Mesendoderm (in vitro differentiated cells): ENCODE results near the gene ZCWPW1.

Experiments
- DNase-seq: peaks from one replicate; pipeline ENCODE4 v3.0.0; 2013
- H2AK5ac ChIP-seq: 2 replicates; pipeline ENCODE4 v1.6.1; 2013; ENCODE audit warnings: low read length, inconsistent platforms
- H2BK120ac ChIP-seq: 2 replicates; pipeline ENCODE4 v1.6.1; 2013; ENCODE audit warnings: low read depth, mild to moderate bottlenecking, low read length, moderate library complexity, mixed read lengths
- H2BK15ac ChIP-seq: replicated peaks from 2 replicates; pipeline ENCODE4 v1.6.1; 2013; ENCODE audit warnings: low read depth, mild to moderate bottlenecking, moderate library complexity
- H2BK5ac ChIP-seq: 2 replicates; pipeline ENCODE4 v1.6.1; 2013; ENCODE audit warnings: low read length, inconsistent platforms
- H3K18ac ChIP-seq: 2 replicates; pipeline ENCODE4 v1.6.1; 2013; ENCODE audit warnings: mild to moderate bottlenecking, low read length, mixed read lengths
- H3K23ac ChIP-seq: one replicate; pipeline ENCODE4 v1.6.1; 2013; ENCODE audit warnings: low read length
- H3K27ac ChIP-seq: 2 replicates; pipeline ENCODE4 v1.5.1; 2013; ENCODE audit warnings: low read depth, mild to moderate bottlenecking, inconsistent platforms, low read length, moderate library complexity
- H3K27me3 ChIP-seq: 2 replicates; pipeline ENCODE4 v1.6.1; 2013; ENCODE audit warnings: low read length, control low read depth, mild to moderate bottlenecking, inconsistent platforms; ENCODE audit not compliant: insufficient read depth, poor library complexity
- H3K36me3 ChIP-seq: 2 replicates; pipeline ENCODE4 v1.6.1; 2013; ENCODE audit warnings: low read length, inconsistent platforms; ENCODE audit not compliant: control insufficient read depth, insufficient read depth
- H3K4ac ChIP-seq: one replicate; pipeline ENCODE4 v1.6.1; 2013; ENCODE audit warnings: low read depth, mild to moderate bottlenecking, low read length, moderate library complexity
- H3K4me1 ChIP-seq: 2 replicates; pipeline ENCODE4 v1.6.1; 2013; ENCODE audit warnings: low read depth, low read length, inconsistent platforms; ENCODE audit not compliant: control insufficient read depth
- H3K4me2 ChIP-seq: 2 replicates; pipeline ENCODE4 v1.6.1; 2013; ENCODE audit warnings: low read length
- H3K4me3 ChIP-seq: 2 replicates; pipeline ENCODE4 v1.5.1; 2013; ENCODE audit warnings: mild to moderate bottlenecking, low read length
- H3K56ac ChIP-seq: one replicate; pipeline ENCODE4 v1.6.1; 2013; ENCODE audit warnings: low read length
- H3K79me1 ChIP-seq: 2 replicates; pipeline ENCODE4 v1.6.1; 2013; ENCODE audit warnings: low read length, inconsistent platforms
- H3K79me2 ChIP-seq: 2 replicates; pipeline ENCODE4 v1.6.1; 2013; ENCODE audit warnings: mild to moderate bottlenecking, low read length; ENCODE audit not compliant: control insufficient read depth, insufficient read depth
- H3K9ac ChIP-seq: 2 replicates; pipeline ENCODE4 v1.6.1; 2013; ENCODE audit warnings: low read length, inconsistent platforms
- H4K5ac ChIP-seq: one replicate; pipeline ENCODE4 v1.6.1; 2013; ENCODE audit warnings: low read length
- H4K8ac ChIP-seq: one replicate; pipeline ENCODE4 v1.6.1; 2013; ENCODE audit warnings: low read depth, mild to moderate bottlenecking, control low read depth, low read length, moderate library complexity
- WGBS: extraction: QIAGEN DNeasy Blood & Tissue Kit; methylation state at CpG from one replicate; pipeline ENCODE4 v1.1.7; 2013; ENCODE audit warnings: low lambda C conversion rate, missing lambda C conversion rate; ENCODE audit not compliant: insufficient coverage; ENCODE audit errors: extremely low coverage; 5-methylcytosine and 5-hydroxymethylcytosine counted together

Gene ZCWPW1

DNA sequence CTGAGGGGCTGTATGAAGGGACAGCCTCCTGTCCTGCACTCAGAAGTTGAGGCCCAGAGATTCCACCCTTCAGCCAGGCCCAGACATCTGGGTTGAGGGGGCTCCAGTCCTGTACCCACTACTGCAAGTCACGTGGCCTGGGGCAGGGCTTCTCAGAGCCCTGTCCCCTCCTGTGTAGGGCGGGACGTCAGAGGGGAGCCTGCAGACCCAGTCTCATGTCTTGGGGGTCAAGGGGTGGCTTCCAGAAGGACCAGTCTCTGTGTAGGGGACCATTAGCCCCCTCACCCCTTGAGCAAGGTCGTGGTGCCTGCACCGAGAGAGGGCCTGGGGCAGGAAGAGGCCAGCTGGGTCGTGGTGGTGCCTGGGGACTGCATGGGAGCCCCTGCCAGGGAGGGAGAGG, 55.8 kb downstream of the ZCWPW1 start:
- Histone ChIP-seq H3K4me1 (no peaks in the 10 kb centered on the region), H2BK5ac (no peak overlapping the region), H4K5ac (no peak overlapping the region), H2BK120ac (no peak overlapping the region), H3K79me2 (no peaks in the 10 kb centered on the region), H3K9ac (no peak overlapping the region), H3K23ac (no peak overlapping the region), H4K8ac (no peak overlapping the region), H3K79me1 (no peaks in the 10 kb centered on the region), H3K36me3 (no peaks in the 10 kb centered on the region), H3K4me3 (no peak overlapping the region), H3K18ac (no peak overlapping the region), H2BK15ac (no peak overlapping the region), H3K56ac (no peak overlapping the region), H3K27me3 (no peaks in the 10 kb centered on the region), H3K4ac (no peak overlapping the region), H3K4me2 (no peak overlapping the region), H3K27ac (no peak overlapping the region), H2AK5ac (no peak overlapping the region)
- no CpG with 5 or more reads among the region's 6 CpGs for WGBS
- no peak for DNase-seq

DNA sequence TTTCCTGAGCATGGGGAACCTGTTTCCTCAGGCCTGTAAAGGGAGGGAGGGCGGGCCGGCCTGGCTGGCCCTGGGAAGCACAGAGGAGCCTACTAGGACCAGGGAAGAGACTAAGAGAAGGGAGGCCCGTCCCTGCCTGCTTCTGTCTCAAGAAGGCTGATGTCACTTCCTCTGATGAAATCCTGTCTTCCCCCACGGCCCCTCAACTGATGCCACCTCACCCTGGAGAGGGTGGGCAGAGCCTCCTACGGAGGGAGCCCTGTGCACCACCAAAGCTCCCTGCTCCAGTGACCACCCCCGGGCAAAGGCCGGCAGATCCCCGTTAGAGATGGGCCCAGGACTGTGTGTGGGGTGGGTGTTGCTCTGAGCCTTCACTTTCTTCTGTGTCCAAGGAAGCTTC, 56.2 kb downstream of the ZCWPW1 start:
- H4K8ac ChIP-seq: no peak overlapping the region
- H3K9ac ChIP-seq: no peak overlapping the region
- no peak overlapping the region for H3K4me3 ChIP-seq
- H3K79me1 ChIP-seq: no peaks in the 10 kb centered on the region
- peak; percentile 47 for DNase-seq
- H3K56ac ChIP-seq: no peak overlapping the region
- no peak overlapping the region for H3K23ac ChIP-seq
- H3K4ac ChIP-seq: no peak overlapping the region
- H2BK5ac ChIP-seq: no peak overlapping the region
- no peaks in the 10 kb centered on the region for H3K27me3 ChIP-seq
- H3K18ac ChIP-seq: no peak overlapping the region
- no peak overlapping the region for H3K27ac ChIP-seq
- WGBS: no CpG with 5 or more reads among the region's 8 CpGs
- no peak overlapping the region for H3K4me2 ChIP-seq
- no peak overlapping the region for H2BK15ac ChIP-seq
- no peak overlapping the region for H2AK5ac ChIP-seq
- no peaks in the 10 kb centered on the region for H3K4me1 ChIP-seq
- H4K5ac ChIP-seq: no peak overlapping the region
- H3K79me2 ChIP-seq: no peaks in the 10 kb centered on the region
- no peaks in the 10 kb centered on the region for H3K36me3 ChIP-seq
- H2BK120ac ChIP-seq: no peak overlapping the region

DNA sequence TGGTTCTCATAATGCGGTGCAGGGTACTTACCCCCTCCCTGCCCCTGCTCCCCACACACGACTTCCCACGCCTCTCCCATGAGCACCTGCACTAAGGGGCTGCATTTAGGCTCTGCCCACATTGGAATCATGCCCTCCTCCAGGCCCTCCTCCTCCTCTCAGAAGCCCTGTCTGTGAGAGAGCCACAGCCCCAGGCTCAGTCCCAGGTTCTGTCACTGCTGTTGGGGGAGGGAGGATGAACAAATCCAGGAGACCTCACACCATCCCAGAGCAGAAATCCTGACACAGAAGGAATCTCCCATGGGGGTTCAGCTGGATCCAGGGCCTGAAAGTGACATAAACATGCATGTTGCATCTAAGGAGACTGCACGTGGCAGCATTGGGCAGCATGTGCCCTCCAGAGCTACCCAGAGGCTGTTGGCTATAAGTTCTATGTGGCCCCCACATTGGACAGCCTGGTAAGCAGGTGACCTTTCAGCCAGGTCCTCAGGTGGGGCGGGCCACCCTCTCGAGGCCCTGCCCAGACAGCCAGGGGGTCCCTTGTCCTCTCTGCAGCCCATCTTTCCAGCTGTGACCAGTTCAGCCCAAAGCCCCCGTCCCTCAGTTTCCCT, 56.8 kb downstream of the ZCWPW1 start:
- Histone ChIP-seq H3K4me3 (no peak overlapping the region), H3K4me2 (no peak overlapping the region), H3K27ac (no peak overlapping the region)

DNA sequence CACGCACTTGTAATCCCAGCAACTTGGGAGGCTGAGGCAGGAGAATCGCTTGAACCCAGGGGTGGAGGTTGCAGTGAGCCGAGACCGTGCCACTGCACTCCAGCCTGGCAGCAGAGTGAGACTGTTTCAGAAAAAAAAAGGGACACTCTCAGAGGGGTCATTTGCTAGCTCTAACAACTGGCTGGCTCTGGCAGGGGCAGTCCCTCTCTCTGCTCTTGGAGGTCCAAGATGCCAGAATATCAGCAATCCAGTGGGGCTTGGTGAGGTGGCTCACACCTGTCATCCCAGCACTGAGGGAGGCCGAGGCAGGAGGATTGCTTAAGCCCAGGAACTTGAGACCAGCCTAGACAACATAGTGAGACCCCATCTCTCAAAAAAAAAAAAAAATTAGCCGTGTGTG, 57.8 kb downstream of the ZCWPW1 start:
- H2BK5ac ChIP-seq: no peak overlapping the region
- H3K4me1 ChIP-seq: no peaks in the 10 kb centered on the region
- no peaks in the 10 kb centered on the region for H3K79me2 ChIP-seq
- no peaks in the 10 kb centered on the region for H3K36me3 ChIP-seq
- no peak overlapping the region for H3K4me2 ChIP-seq
- H2BK15ac ChIP-seq: no peak overlapping the region
- H2BK120ac ChIP-seq: no peak overlapping the region
- no peak overlapping the region for H3K23ac ChIP-seq
- H4K8ac ChIP-seq: no peak overlapping the region
- H3K27ac ChIP-seq: no peak overlapping the region
- no peak overlapping the region for H3K56ac ChIP-seq
- H3K9ac ChIP-seq: no peak overlapping the region
- H3K27me3 ChIP-seq: no peaks in the 10 kb centered on the region
- no peak overlapping the region for H3K4me3 ChIP-seq
- no peak overlapping the region for H3K18ac ChIP-seq
- WGBS: no CpG with 5 or more reads among the region's 6 CpGs
- H2AK5ac ChIP-seq: no peak overlapping the region
- no peaks in the 10 kb centered on the region for H3K79me1 ChIP-seq
- DNase-seq: no peak
- H3K4ac ChIP-seq: no peak overlapping the region
- no peak overlapping the region for H4K5ac ChIP-seq

More for the DNA sequence above, 56.8 kb downstream of the ZCWPW1 start:
- H2BK120ac ChIP-seq: no peak overlapping the region
- H3K79me2 ChIP-seq: no peaks in the 10 kb centered on the region
- no peaks in the 10 kb centered on the region for H3K4me1 ChIP-seq
- peak; percentile 24 for DNase-seq
- H3K79me1 ChIP-seq: no peaks in the 10 kb centered on the region
- H3K18ac ChIP-seq: no peak overlapping the region
- H3K9ac ChIP-seq: no peak overlapping the region
- H2BK5ac ChIP-seq: no peak overlapping the region
- no CpG with 5 or more reads among the region's 7 CpGs for WGBS
- no peak overlapping the region for H3K56ac ChIP-seq
- H3K36me3 ChIP-seq: no peaks in the 10 kb centered on the region
- no peak overlapping the region for H2AK5ac ChIP-seq
- no peak overlapping the region for H3K23ac ChIP-seq
- no peak overlapping the region for H4K5ac ChIP-seq
- H3K27me3 ChIP-seq: no peaks in the 10 kb centered on the region
- no peak overlapping the region for H3K4ac ChIP-seq
- H4K8ac ChIP-seq: no peak overlapping the region
- H2BK15ac ChIP-seq: no peak overlapping the region

DNA sequence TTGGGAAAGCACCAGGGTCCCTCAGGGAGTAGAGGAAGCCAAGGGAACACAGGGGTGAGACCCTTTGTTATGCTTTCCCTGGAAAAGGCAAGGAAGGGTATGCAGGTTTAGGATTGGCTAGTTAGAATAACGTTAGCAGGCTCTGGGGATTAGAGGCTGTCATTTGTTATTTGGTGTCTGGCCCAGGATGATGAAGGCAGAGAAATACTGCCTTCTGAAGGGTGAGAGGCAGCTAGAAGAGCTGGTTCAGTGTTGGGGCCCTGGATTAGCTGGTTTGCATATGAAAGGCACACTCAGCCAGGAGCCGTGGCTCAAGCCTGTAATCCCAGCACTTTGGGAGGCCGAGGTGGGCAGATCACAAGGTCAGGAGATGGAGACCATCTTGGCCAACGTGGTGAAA, 58.2 kb downstream of the ZCWPW1 start:
- no peak overlapping the region for H4K5ac ChIP-seq
- H3K79me1 ChIP-seq: no peaks in the 10 kb centered on the region
- H3K18ac ChIP-seq: no peak overlapping the region
- H3K23ac ChIP-seq: no peak overlapping the region
- H3K36me3 ChIP-seq: no peaks in the 10 kb centered on the region
- no peak overlapping the region for H2BK15ac ChIP-seq
- peak; percentile 47 for DNase-seq
- H3K4me2 ChIP-seq: no peak overlapping the region
- no peak overlapping the region for H2AK5ac ChIP-seq
- no peak overlapping the region for H2BK5ac ChIP-seq
- no peaks in the 10 kb centered on the region for H3K27me3 ChIP-seq
- no peaks in the 10 kb centered on the region for H3K79me2 ChIP-seq
- no peaks in the 10 kb centered on the region for H3K4me1 ChIP-seq
- H3K27ac ChIP-seq: no peak overlapping the region
- no peak overlapping the region for H4K8ac ChIP-seq
- whole genome bisulfite sequencing: no CpG with 5 or more reads among the region's 4 CpGs
- no peak overlapping the region for H3K4me3 ChIP-seq
- no peak overlapping the region for H3K56ac ChIP-seq
- no peak overlapping the region for H2BK120ac ChIP-seq
- no peak overlapping the region for H3K4ac ChIP-seq
- H3K9ac ChIP-seq: no peak overlapping the region

DNA sequence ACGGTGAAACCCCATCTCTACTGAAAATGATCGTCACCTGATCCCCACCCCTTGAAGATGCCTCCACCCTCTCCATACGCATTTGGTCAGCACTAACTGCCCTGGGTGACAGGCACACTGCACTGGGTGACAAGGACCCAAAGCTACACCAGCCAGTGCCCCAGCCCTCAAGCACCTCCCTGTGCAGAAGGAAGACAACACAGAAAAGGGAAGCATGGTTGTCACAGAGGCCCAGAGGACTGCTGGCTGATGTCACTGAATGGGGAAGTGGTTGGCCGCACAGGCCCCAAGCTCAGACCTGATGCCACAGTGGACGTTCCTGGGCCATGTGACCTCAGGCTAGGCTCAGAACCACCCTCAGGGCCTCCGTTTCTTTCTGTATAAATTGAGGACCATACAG, 59.4 kb downstream of the ZCWPW1 start:
- H3K79me1 ChIP-seq: no peaks in the 10 kb centered on the region
- no peak overlapping the region for H3K4me3 ChIP-seq
- H3K23ac ChIP-seq: no peak overlapping the region
- no peak overlapping the region for H3K27ac ChIP-seq
- H2AK5ac ChIP-seq: no peak overlapping the region
- H3K4ac ChIP-seq: no peak overlapping the region
- H3K36me3 ChIP-seq: no peaks in the 10 kb centered on the region
- no peak overlapping the region for H3K9ac ChIP-seq
- H3K27me3 ChIP-seq: no peaks in the 10 kb centered on the region
- no peaks in the 10 kb centered on the region for H3K79me2 ChIP-seq
- no peak overlapping the region for H3K18ac ChIP-seq
- H4K5ac ChIP-seq: no peak overlapping the region
- H2BK15ac ChIP-seq: no peak overlapping the region
- H2BK120ac ChIP-seq: no peak overlapping the region
- H3K56ac ChIP-seq: no peak overlapping the region
- no peak overlapping the region for H4K8ac ChIP-seq
- no peaks in the 10 kb centered on the region for H3K4me1 ChIP-seq
- H3K4me2 ChIP-seq: no peak overlapping the region
- H2BK5ac ChIP-seq: no peak overlapping the region
- no peak for DNase-seq
- WGBS: no CpG with 5 or more reads among the region's 6 CpGs
